T-helper 2 cell treated with Interferon-gamma antibody and Interleukin-4, amounts not matched to agents 5 μg/mL and 100 μg/mL, for 36 hours (primary cell): ENCODE data around the gene PTGR3.

ENCODE experiments used
- DNase-seq: peaks from one replicate; pipeline ENCODE4 v3.0.0; 2021; ENCODE audit warnings: low spot score
- H3K27ac Mint-ChIP-seq: one replicate; pipeline ENCODE4 v1.8.0; 2021; ENCODE audit warnings: mild to moderate bottlenecking, mixed read lengths
- H3K27me3 Mint-ChIP-seq: one replicate; pipeline ENCODE4 v1.8.0; 2021; ENCODE audit warnings: low read depth, mixed read lengths
- H3K36me3 Mint-ChIP-seq: one replicate; pipeline ENCODE4 v1.8.0; 2021; ENCODE audit warnings: low read depth, mixed read lengths
- H3K4me1 Mint-ChIP-seq: one replicate; pipeline ENCODE4 v1.8.0; 2021; ENCODE audit warnings: low read depth, mixed read lengths
- H3K4me3 Mint-ChIP-seq: one replicate; pipeline ENCODE4 v1.8.0; 2022; ENCODE audit warnings: mild to moderate bottlenecking, moderate library complexity, mixed read lengths
- H3K9me3 Mint-ChIP-seq: one replicate; pipeline ENCODE4 v1.8.0; 2021; ENCODE audit warnings: mixed read lengths

PTGR3 gene

DNA sequence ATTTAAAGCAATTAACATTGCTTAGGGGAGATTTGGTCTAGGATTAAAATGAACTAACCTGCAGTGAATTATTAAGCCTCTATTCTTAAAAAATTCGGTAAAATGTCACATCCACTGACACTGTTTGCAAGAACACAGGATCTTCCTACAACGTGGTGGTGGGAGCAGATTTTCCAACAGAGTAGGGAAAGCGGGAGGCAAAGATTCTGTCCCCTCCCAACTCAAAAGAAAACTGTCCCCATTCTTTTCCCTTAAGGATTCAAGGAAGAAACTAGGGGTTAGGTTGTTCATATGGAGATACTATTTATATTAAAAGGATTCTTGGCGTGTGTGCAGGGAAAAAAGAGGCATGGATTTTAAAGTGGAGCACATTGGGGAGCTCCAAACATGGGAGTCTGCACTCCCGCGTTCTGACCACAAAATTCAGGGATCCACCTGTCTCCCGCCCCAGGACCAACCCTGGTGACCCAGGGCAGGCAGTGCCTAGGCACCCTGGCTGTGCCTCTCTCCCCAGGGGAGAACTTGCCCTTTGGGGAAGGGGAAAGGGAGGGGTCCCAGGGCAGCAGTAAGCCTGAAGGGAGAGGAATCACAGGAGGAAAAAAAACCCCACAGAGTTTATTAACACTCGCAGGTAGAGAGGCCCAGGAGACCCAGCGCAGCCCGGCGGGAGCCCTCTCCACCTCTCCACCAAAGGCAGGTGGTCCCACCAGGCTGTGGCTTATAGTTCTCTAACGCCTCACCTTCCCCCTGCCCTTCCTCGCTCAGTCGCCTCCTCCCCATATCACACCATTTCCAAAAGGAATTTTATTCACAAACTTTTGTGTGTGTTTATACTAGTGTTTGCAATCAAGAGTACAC lies 2.3 kb downstream of the PTGR3 start:
- Mint-ChIP-seq H3K27ac (no peak overlapping the region), H3K4me1 (peaks cover 31% of the 10 kb centered on the region)

DNA sequence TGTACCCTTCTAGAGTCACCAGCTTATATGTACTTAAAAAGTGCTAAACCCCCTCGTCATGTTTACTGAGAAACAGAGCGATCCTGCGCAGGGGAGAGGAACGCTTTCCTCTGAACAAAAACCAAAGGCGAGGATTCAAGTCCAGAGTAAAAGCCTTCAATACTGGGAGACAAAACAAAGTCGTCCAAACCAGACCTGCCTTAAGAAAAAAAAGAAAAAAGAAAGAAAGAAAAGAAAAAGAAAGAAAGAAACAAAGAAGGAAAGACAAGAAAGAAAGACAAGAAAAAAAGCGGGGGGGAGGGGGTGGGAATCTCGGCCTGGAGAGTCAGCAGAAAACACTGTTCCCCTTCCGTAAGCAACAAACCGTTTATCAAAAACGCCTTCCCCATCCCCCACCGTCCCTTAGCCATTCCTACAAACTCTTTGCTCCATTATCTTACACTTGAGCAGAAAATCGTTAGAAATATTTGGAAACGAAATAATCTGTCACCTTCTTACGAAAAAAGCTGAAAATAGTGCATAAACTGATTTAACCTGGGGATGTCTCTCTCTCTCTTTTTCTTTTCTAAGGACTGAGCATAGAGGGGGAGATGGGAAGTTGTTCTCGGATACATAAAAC lies 3.3 kb downstream of the PTGR3 start:
- no peak overlapping the region for H3K4me3 Mint-ChIP-seq
- H3K4me1 Mint-ChIP-seq = peaks cover 28% of the 10 kb centered on the region
- H3K36me3 Mint-ChIP-seq = peaks cover 22% of the 10 kb centered on the region
- no peak for DNase-seq
- peaks cover 28% of the 10 kb centered on the region for H3K27me3 Mint-ChIP-seq
- H3K9me3 Mint-ChIP-seq = no peaks in the 10 kb centered on the region
- no peak overlapping the region for H3K27ac Mint-ChIP-seq

More for the DNA sequence above, 2.3 kb downstream of the PTGR3 start:
- no peak for DNase-seq
- H3K9me3 Mint-ChIP-seq = no peaks in the 10 kb centered on the region
- H3K4me3 Mint-ChIP-seq = peak overlapping the region; percentile 95
- peaks cover 17% of the 10 kb centered on the region for H3K36me3 Mint-ChIP-seq
- H3K27me3 Mint-ChIP-seq = peaks cover 28% of the 10 kb centered on the region

- peaks cover 24% of the 10 kb centered on the region for H3K36me3 Mint-ChIP-seq
- DNase-seq = no peak
- peak overlapping the region; percentile 48 for H3K4me3 Mint-ChIP-seq
- no peaks in the 10 kb centered on the region for H3K9me3 Mint-ChIP-seq
- peaks cover 28% of the 10 kb centered on the region for H3K27me3 Mint-ChIP-seq
- H3K4me1 Mint-ChIP-seq = peaks cover 24% of the 10 kb centered on the region
- no peak overlapping the region for H3K27ac Mint-ChIP-seq
Observed at GRCh38 chr18:75204732-75205513, 4.0 kb downstream of the PTGR3 start.

GRCh38 chr18:75204269-75204731 lies 4.6 kb downstream of the PTGR3 start:
- H3K4me3 Mint-ChIP-seq = no peak overlapping the region
- no peaks in the 10 kb centered on the region for H3K9me3 Mint-ChIP-seq
- peaks cover 20% of the 10 kb centered on the region for H3K4me1 Mint-ChIP-seq
- peaks cover 24% of the 10 kb centered on the region for H3K36me3 Mint-ChIP-seq
- no peak overlapping the region for H3K27ac Mint-ChIP-seq
- peaks cover 28% of the 10 kb centered on the region for H3K27me3 Mint-ChIP-seq
- no peak for DNase-seq

DNA sequence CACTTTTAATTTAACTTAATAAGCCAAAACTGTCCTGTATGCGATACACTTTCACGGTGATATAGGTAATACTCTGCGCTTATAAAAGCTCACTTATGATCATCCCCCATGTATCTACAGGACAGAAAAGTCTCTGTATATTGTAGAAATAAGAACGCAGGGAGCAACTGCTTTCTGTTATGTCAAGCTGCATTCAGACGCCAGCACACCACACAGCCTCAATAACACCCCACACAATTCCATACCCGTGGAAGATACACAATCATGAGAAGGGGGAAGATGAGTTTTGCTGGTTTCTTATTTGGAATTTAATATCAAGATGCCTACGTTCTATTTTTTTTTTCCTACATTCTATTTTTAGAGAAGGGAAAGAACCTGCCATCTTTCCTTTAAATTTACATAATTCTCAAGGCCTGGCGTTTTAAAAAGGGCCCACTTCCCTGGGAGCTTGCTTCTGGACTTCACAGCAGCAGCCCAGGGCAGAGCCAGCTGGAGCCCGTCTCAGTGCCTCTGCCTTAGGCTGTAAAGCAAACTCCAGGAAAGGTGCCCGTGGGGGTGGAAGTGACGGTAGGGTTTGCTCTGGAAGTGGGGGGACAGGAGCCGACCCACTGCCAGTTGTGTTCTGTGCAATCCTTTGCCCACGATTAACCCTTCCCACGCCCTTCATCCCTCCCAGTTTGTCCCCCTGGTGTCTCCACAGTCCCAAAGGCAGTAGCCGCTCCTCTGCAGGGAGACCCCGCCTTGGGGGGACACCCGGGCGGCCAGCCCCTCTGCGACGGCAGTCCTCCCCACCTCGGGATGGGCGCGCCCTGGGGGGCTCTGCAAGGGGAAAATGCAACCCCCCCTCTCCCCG lies 5.3 kb downstream of the PTGR3 start:
- peaks cover 24% of the 10 kb centered on the region for H3K36me3 Mint-ChIP-seq
- no peak overlapping the region for H3K27ac Mint-ChIP-seq
- no peak overlapping the region for H3K4me3 Mint-ChIP-seq
- H3K4me1 Mint-ChIP-seq = peaks cover 20% of the 10 kb centered on the region
- peaks cover 28% of the 10 kb centered on the region for H3K27me3 Mint-ChIP-seq
- H3K9me3 Mint-ChIP-seq = no peaks in the 10 kb centered on the region
- no peak for DNase-seq

- DNase-seq = no peak
- Mint-ChIP-seq H3K27me3 (peaks cover 28% of the 10 kb centered on the region), H3K9me3 (no peaks in the 10 kb centered on the region), H3K36me3 (peaks cover 22% of the 10 kb centered on the region), H3K4me1 (peaks cover 20% of the 10 kb centered on the region), H3K4me3 (no peak overlapping the region), H3K27ac (no peak overlapping the region)
Observed at GRCh38 chr18:75202696-75203365, 6.1 kb downstream of the PTGR3 start.

- H3K4me3 Mint-ChIP-seq = no peak overlapping the region
- peaks cover 17% of the 10 kb centered on the region for H3K27me3 Mint-ChIP-seq
- no peak for DNase-seq
- H3K9me3 Mint-ChIP-seq = no peaks in the 10 kb centered on the region
- H3K36me3 Mint-ChIP-seq = peaks cover 21% of the 10 kb centered on the region
- peaks cover 12% of the 10 kb centered on the region for H3K4me1 Mint-ChIP-seq
- H3K27ac Mint-ChIP-seq = no peak overlapping the region
Observed at GRCh38 chr18:75201282-75202270, 7.4 kb downstream of the PTGR3 start.

DNA sequence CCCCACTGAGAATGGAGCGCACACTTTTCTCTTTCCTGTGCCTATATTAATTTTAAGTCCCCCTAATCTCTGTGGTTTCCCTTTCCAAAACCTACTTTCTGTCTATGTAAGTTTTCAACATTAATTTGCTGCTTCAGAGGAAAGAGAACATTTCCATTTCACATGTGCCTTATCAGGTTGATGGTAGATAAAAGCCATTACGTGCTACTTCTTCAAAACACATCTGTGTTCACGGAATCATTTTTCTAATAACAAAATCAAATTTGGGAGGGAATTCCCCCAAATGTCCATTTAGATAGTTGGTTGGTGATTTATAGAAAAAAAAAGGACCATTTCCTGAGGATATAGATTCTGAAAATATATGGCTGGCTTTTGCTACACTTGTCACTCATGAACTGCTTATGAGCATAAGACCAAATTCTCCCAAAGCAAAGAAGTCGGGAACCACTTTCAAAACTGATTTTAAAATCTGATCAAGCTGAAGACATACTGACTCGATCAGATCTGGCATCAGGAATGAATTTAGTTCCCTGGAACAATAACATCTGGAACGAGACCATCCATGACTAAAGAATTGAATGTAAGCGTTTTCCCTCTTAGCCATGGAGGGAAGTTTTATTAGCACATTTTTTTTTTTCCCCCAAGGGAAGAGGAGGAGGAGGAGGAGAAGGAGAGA lies 8.2 kb downstream of the PTGR3 start:
- no peak overlapping the region for H3K27ac Mint-ChIP-seq
- peaks cover 19% of the 10 kb centered on the region for H3K36me3 Mint-ChIP-seq
- peaks cover 7% of the 10 kb centered on the region for H3K4me1 Mint-ChIP-seq

GRCh38 chr18:75200071-75200470 lies 8.9 kb downstream of the PTGR3 start:
- H3K9me3 Mint-ChIP-seq = no peaks in the 10 kb centered on the region
- H3K4me3 Mint-ChIP-seq = no peak overlapping the region
- H3K27me3 Mint-ChIP-seq = peaks cover 3% of the 10 kb centered on the region
- peaks cover 18% of the 10 kb centered on the region for H3K36me3 Mint-ChIP-seq
- no peak for DNase-seq
- no peak overlapping the region for H3K27ac Mint-ChIP-seq
- H3K4me1 Mint-ChIP-seq = peaks cover 2% of the 10 kb centered on the region

More for the DNA sequence above, 8.2 kb downstream of the PTGR3 start:
- DNase-seq = no peak
- H3K4me3 Mint-ChIP-seq = no peak overlapping the region
- no peaks in the 10 kb centered on the region for H3K9me3 Mint-ChIP-seq
- H3K27me3 Mint-ChIP-seq = peaks cover 9% of the 10 kb centered on the region

DNA sequence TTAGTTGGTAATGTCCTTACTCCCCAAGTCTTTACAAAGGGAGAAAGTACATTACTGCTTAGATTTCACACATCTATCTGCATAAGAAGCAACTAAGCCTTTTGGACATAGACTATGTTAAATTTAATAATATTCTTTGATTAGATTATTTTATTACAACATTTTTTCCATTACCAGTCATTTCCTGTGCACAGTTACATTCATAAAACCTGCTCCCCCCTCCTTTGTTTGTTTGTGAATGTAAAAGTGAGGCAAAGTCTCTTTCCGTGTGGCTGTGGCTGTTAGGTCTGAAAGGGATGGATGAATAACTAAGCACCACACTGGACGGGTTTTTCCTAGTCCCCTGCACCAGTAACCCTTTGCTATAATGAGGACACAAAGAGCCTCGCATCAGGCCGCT lies 9.6 kb downstream of the PTGR3 start:
- Mint-ChIP-seq H3K36me3 (peaks cover 18% of the 10 kb centered on the region), H3K27ac (no peak overlapping the region), H3K4me1 (peaks cover 2% of the 10 kb centered on the region), H3K4me3 (no peak overlapping the region), H3K9me3 (no peaks in the 10 kb centered on the region), H3K27me3 (no peaks in the 10 kb centered on the region)
- no peak for DNase-seq

GRCh38 chr18:75198036-75198435 lies 10.9 kb downstream of the PTGR3 start:
- Mint-ChIP-seq H3K4me3 (no peak overlapping the region), H3K9me3 (no peaks in the 10 kb centered on the region), H3K27ac (no peak overlapping the region), H3K36me3 (peaks cover 17% of the 10 kb centered on the region), H3K4me1 (no peaks in the 10 kb centered on the region), H3K27me3 (no peaks in the 10 kb centered on the region)
- DNase-seq = no peak

- no peaks in the 10 kb centered on the region for H3K9me3 Mint-ChIP-seq
- H3K4me1 Mint-ChIP-seq = no peaks in the 10 kb centered on the region
- H3K36me3 Mint-ChIP-seq = no peaks in the 10 kb centered on the region
- H3K27me3 Mint-ChIP-seq = no peaks in the 10 kb centered on the region
- H3K4me3 Mint-ChIP-seq = no peak overlapping the region
- no peak for DNase-seq
- no peak overlapping the region for H3K27ac Mint-ChIP-seq
Observed at GRCh38 chr18:75192899-75193298, 16.0 kb downstream of the PTGR3 start.
